Astrocyte of the spinal cord (primary cell): ENCODE results near the gene PKN2.

Source experiments
- DNase-seq: peaks from one replicate; pipeline ENCODE4 v3.0.0; 2011; ENCODE audit warnings: low read depth, low spot score
- H3K4me3 ChIP-seq: 2 replicates; pipeline ENCODE4 v1.5.1; 2011; ENCODE audit warnings: low read depth, mild to moderate bottlenecking, low read length, moderate library complexity
- in situ Hi-C: cut with HindIII; loops from 2 replicates; pipeline ENCODE4 v1.10.0; 2017; ENCODE audit warnings: low sequenced_read_pairs
- TF ChIP-seq, protein P1 (sequence below): IDR thresholded peaks from 2 replicates; pipeline ENCODE4 v1.5.1; 2012; ENCODE audit warnings: low read depth, mild to moderate bottlenecking, low read length, inconsistent platforms

Gene PKN2

DNA sequence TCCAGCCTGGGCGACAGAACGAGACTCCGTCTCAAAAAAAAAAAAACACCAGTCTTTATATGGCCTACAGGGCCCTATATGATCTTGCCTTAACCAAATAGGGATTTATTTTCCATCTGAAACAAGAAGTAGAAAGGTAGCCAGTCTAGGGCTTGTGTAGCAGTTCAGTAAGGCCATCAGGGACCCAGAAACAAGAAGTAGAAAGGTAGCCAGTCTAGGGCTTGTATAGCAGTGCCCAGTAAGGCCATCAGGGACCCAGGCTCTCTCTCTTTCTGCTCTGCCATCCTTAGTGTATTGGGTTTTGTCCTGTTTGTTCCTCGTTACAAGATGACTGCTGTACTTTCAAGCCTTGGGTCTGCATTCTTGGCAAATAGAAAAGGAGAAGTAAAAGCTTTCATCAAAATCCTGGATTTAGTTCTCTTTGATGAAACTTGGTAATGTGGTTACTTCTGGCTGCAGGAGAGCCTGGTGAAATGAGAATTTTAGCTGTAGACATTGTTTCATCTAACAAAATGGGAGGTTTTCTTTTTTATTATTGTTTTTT lies 46.1 kb downstream of the PKN2 start:
- TF ChIP-seq, protein P1, sequence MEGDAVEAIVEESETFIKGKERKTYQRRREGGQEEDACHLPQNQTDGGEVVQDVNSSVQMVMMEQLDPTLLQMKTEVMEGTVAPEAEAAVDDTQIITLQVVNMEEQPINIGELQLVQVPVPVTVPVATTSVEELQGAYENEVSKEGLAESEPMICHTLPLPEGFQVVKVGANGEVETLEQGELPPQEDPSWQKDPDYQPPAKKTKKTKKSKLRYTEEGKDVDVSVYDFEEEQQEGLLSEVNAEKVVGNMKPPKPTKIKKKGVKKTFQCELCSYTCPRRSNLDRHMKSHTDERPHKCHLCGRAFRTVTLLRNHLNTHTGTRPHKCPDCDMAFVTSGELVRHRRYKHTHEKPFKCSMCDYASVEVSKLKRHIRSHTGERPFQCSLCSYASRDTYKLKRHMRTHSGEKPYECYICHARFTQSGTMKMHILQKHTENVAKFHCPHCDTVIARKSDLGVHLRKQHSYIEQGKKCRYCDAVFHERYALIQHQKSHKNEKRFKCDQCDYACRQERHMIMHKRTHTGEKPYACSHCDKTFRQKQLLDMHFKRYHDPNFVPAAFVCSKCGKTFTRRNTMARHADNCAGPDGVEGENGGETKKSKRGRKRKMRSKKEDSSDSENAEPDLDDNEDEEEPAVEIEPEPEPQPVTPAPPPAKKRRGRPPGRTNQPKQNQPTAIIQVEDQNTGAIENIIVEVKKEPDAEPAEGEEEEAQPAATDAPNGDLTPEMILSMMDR = no peak
- in situ Hi-C loops = no loop called here
- no peak for DNase-seq
- H3K4me3 ChIP-seq = no peak overlapping the region

DNA sequence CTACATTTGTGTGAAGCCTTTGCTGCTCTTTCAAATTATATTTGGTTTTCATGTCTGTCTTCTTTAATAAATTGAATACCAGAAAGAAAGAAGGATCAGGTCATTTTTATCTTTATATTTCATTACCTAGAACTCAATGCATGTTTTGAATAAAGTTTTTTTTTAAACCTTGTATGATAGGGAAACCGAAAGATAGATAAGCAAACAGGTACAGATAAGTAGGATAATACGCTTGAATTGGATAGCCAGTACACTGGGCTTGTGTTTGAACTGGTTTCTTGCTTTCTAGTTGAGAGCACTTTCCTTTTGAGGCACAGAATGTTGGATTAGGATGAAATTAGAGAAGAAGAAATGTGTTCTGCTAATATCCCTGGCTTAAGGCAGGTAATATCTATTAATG lies 46.9 kb downstream of the PKN2 start:
- H3K4me3 ChIP-seq = no peak overlapping the region
- DNase-seq = no peak
- TF ChIP-seq, protein P1 = no peak
- in situ Hi-C loops = no loop called here

DNA sequence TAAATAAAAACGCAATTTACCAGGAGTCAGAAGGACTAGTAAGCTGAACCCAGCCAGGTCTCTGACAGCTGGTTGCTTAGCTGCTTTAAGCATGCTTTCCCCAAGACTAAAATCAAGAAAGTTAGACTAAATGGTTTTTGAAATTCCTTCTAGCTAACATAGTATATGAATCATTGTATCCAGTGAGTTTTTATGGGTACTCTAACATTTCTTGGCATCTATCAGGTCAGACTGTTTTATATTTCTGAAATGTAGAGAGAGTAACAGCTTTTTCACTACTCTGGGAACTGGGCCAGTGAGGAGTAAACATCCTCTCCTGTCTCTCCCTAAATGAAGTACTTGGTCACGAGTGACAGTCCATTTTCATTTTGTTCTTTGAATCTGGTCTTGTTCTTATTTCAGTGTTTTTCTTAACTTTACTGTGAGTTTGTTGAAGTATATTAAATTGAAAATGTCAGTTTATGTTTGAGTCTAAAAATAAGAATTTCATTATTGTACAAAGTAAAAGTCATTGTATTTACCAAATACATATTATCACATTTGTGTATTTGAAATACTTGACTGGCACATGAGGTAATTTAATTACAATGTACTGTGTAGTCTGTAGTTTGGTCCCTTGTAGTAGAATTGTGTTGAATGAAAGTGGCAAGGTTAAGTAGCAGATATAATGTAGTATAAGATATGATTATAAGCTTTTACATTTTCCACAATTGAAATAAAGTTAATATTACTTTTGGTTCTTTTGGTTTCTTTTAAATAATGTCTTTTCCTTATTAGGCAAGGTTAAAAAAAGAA lies 47.6 kb downstream of the PKN2 start:
- in situ Hi-C loops = no loop called here
- no peak overlapping the region for H3K4me3 ChIP-seq
- DNase-seq = peak; percentile 92
- TF ChIP-seq, protein P1 = no peak

DNA sequence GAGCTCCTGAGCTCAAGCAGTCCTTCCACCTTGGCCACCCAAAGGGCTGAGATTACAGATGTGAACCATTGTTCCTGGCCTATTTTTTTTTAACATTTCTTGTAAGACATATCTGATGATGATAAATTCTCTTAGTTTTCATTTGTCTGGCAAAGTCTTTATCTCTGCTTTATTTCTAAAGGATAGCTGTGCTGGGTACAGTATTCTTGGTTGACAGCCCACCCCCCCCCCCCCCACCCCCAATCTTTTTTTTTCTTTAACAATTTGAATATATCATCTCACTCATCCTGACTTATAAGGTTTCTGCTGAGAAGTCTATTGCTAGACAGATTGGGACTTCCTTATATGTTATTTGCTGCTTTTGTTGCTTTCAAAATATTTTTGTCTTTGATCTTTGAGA lies 51.3 kb downstream of the PKN2 start:
- DNase-seq = no peak
- H3K4me3 ChIP-seq = no peak overlapping the region
- TF ChIP-seq, protein P1 = no peak
- in situ Hi-C loops = no loop called here

GRCh38 chr1:88735909-88736308 lies 51.8 kb downstream of the PKN2 start:
- in situ Hi-C loops = no loop called here
- no peak for DNase-seq
- TF ChIP-seq, protein P1 = no peak
- H3K4me3 ChIP-seq = no peak overlapping the region

DNA sequence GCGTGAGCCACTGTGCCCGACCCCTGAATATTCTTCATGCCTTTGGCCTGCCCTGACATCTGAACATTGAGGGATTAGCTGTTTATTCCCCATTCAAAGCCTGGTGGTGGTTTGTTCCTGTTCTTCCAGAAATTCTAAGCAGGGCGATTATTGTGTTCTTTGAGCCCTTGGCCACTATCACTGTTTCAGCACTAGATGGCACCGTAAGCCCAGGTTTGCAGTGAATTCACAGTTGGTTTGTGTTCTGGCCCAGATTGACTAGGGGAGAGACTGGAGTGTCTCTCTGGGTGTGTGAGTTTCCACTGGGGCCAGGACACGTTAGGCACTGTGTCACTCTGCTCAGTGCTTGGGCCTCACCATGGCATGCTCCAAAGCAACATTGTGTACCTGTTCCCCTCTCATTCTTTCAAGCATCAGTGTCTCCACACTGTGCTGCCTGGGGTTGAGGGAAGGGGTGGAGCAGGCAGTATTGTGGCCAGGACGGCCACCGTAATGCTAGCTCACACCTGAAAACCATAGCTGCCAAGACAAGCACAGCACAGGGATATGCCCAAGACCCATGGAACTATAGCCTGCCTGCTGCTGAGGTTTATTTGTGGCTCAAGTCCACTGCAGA lies 52.7 kb downstream of the PKN2 start:
- H3K4me3 ChIP-seq = no peak overlapping the region
- DNase-seq = peak; percentile 50
- TF ChIP-seq, protein P1 = peak; percentile 84
- in situ Hi-C loops = no loop called here
